ENCODE measurements around the gene SLC4A7. TPM values are rescaled to one million over a fixed set of nuclear protein-coding genes. Genes with fewer than 3 reads are reported as not detected.

Gene SLC4A7
- total RNA-seq, 1 donor from 2014 or later, result 67.4 TPM

DNA sequence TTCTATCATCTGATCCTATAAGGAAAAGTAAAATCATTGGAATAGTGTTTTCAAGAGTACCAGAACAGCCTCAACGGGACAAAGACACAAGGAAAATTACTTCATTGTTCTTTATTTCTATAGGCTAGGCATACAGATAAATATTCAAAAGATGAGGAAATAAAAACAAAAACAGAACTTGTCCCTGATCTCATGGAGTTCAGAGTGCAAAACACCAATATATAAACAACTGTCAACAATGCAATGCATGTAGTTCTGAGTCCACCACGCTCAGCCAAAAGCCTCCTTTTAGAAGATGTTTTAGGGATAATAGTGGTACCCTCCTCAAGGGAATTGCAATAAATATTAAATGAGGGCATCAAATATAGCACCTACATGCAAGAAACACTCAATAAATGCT, 4.6 kb upstream of the SLC4A7 start:
- H3K9me3 Mint-ChIP-seq (ENCODE audit: low read depth), result no peaks in the 10 kb centered on the region
- H3K36me3 Mint-ChIP-seq (ENCODE audit: low read depth), result no peaks in the 10 kb centered on the region
- no peak overlapping the region for H3K4me3 Mint-ChIP-seq (ENCODE audit: unreplicated experiment)

GRCh38 chr3:27487383-27487782, 3.2 kb upstream of the SLC4A7 start:
- TF ChIP-seq, protein P1, sequence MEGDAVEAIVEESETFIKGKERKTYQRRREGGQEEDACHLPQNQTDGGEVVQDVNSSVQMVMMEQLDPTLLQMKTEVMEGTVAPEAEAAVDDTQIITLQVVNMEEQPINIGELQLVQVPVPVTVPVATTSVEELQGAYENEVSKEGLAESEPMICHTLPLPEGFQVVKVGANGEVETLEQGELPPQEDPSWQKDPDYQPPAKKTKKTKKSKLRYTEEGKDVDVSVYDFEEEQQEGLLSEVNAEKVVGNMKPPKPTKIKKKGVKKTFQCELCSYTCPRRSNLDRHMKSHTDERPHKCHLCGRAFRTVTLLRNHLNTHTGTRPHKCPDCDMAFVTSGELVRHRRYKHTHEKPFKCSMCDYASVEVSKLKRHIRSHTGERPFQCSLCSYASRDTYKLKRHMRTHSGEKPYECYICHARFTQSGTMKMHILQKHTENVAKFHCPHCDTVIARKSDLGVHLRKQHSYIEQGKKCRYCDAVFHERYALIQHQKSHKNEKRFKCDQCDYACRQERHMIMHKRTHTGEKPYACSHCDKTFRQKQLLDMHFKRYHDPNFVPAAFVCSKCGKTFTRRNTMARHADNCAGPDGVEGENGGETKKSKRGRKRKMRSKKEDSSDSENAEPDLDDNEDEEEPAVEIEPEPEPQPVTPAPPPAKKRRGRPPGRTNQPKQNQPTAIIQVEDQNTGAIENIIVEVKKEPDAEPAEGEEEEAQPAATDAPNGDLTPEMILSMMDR (IDR thresholded peaks at IDR 0.05), result no peak
- Mint-ChIP-seq H3K36me3 (ENCODE audit: low read depth) (no peaks in the 10 kb centered on the region), H3K9me3 (ENCODE audit: low read depth) (no peaks in the 10 kb centered on the region), H3K27ac (ENCODE audit: unreplicated experiment) (no peak overlapping the region), H3K27me3 (ENCODE audit: low read depth) (no peaks in the 10 kb centered on the region), H3K4me3 (ENCODE audit: unreplicated experiment) (no peak overlapping the region), H3K4me1 (ENCODE audit: low read depth) (peaks cover under 1% of the 10 kb centered on the region)
- DNase-seq (ENCODE audit: low spot score), result no peak

More for the DNA sequence above, 4.6 kb upstream of the SLC4A7 start:
- TF ChIP-seq, protein P1 (IDR thresholded peaks at IDR 0.05), result no peak
- Mint-ChIP-seq H3K27me3 (ENCODE audit: low read depth) (no peaks in the 10 kb centered on the region), H3K27ac (ENCODE audit: unreplicated experiment) (no peak overlapping the region), H3K4me1 (ENCODE audit: low read depth) (no peaks in the 10 kb centered on the region)
- no peak for DNase-seq (ENCODE audit: low spot score)

DNA sequence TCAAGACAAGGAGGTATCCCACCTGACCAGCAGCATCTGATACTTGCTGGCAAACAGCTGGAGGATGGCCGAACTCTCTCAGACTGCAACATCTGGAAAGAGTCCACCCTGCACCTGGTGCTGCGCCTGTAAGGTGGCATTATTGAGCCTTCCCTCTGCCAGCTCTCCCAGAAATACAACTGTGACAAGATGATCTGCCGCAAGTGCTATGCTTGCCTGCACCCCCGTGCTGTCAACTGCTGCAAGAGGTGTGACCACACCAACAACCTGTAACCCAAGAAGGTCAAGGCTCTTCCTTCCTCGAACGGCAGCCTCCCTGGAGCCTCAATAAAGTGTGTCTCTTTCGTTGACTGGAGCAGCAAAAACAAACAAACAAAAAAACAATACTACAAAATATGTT, 2.2 kb upstream of the SLC4A7 start:
- H3K27ac Mint-ChIP-seq (ENCODE audit: unreplicated experiment), result no peak overlapping the region
- no peak overlapping the region for H3K4me3 Mint-ChIP-seq (ENCODE audit: unreplicated experiment)
- DNase-seq (ENCODE audit: low spot score), result no peak
- H3K27me3 Mint-ChIP-seq (ENCODE audit: low read depth), result no peaks in the 10 kb centered on the region
- no peaks in the 10 kb centered on the region for H3K9me3 Mint-ChIP-seq (ENCODE audit: low read depth)
- TF ChIP-seq, protein P1 (IDR thresholded peaks at IDR 0.05), result no peak
- H3K36me3 Mint-ChIP-seq (ENCODE audit: low read depth), result no peaks in the 10 kb centered on the region
- peaks cover 10% of the 10 kb centered on the region for H3K4me1 Mint-ChIP-seq (ENCODE audit: low read depth)

GRCh38 chr3:27485866-27486265, 1.7 kb upstream of the SLC4A7 start:
- TF ChIP-seq, protein P1 (IDR thresholded peaks at IDR 0.05), result no peak
- DNase-seq (ENCODE audit: low spot score), result no peak
- H3K4me1 Mint-ChIP-seq (ENCODE audit: low read depth), result peaks cover 14% of the 10 kb centered on the region
- H3K4me3 Mint-ChIP-seq (ENCODE audit: unreplicated experiment), result no peak overlapping the region
- H3K36me3 Mint-ChIP-seq (ENCODE audit: low read depth), result no peaks in the 10 kb centered on the region
- H3K27ac Mint-ChIP-seq (ENCODE audit: unreplicated experiment), result no peak overlapping the region
- no peaks in the 10 kb centered on the region for H3K9me3 Mint-ChIP-seq (ENCODE audit: low read depth)
- no peaks in the 10 kb centered on the region for H3K27me3 Mint-ChIP-seq (ENCODE audit: low read depth)

GRCh38 chr3:27483117-27484014, 818 bp downstream of the SLC4A7 start:
- no peaks in the 10 kb centered on the region for H3K27me3 Mint-ChIP-seq (ENCODE audit: low read depth)
- H3K4me3 Mint-ChIP-seq (ENCODE audit: unreplicated experiment), result peak overlapping the region; percentile 99
- H3K27ac Mint-ChIP-seq (ENCODE audit: unreplicated experiment), result peak overlapping the region; percentile 95
- TF ChIP-seq, protein P1 (IDR thresholded peaks at IDR 0.05), result peak; percentile 11
- peaks cover 35% of the 10 kb centered on the region for H3K4me1 Mint-ChIP-seq (ENCODE audit: low read depth)
- no peak for DNase-seq (ENCODE audit: low spot score)
- H3K9me3 Mint-ChIP-seq (ENCODE audit: low read depth), result no peaks in the 10 kb centered on the region
- no peaks in the 10 kb centered on the region for H3K36me3 Mint-ChIP-seq (ENCODE audit: low read depth)
